ENCODE data around the gene MAML3. TPM values are rescaled to one million over a fixed set of nuclear protein-coding genes. Genes with fewer than 3 reads are reported as not detected.

MAML3 gene
- total RNA-seq, 1 donor from 2014 or later, result 4.3 TPM

- intact Hi-C loops (cut with micrococcal nuclease), result no loop called here
These were observed 134.9 kb downstream of the MAML3 start for GRCh38 chr4:140018931-140019618.

- intact Hi-C loops (cut with micrococcal nuclease), result no loop called here
These were observed 139.7 kb downstream of the MAML3 start for GRCh38 chr4:140014284-140014683.

GRCh38 chr4:140012688-140013486 is 141.1 kb downstream of the MAML3 start:
- intact Hi-C loops (cut with micrococcal nuclease), result loop anchor here (1.0 to 2.0 kb wide), 5 partner anchors 40 to 347 kb away; partner anchors contain the start of gene MAML3

GRCh38 chr4:140005699-140006098 is 148.3 kb downstream of the MAML3 start:
- intact Hi-C loops (cut with micrococcal nuclease), result loop anchor here (5.0 kb wide), 1 partner anchor 1163 kb away; no protein-coding TSS in a partner anchor

GRCh38 chr4:140004922-140005627 is 148.9 kb downstream of the MAML3 start:
- intact Hi-C loops (cut with micrococcal nuclease), result loop anchor here (5.0 kb wide), 1 partner anchor 1163 kb away; no protein-coding TSS in a partner anchor

GRCh38 chr4:140004549-140004895 is 149.5 kb downstream of the MAML3 start:
- intact Hi-C loops (cut with micrococcal nuclease), result no loop called here

- intact Hi-C loops (cut with micrococcal nuclease), result no loop called here
These were observed 150.0 kb downstream of the MAML3 start for GRCh38 chr4:140003876-140004548.

- intact Hi-C loops (cut with micrococcal nuclease), result no loop called here
These were observed 153.8 kb downstream of the MAML3 start for GRCh38 chr4:140000232-140000631.

GRCh38 chr4:139988863-139989765 is 164.9 kb downstream of the MAML3 start:
- intact Hi-C loops (cut with micrococcal nuclease), result no loop called here

GRCh38 chr4:139987502-139987850 is 166.5 kb downstream of the MAML3 start:
- intact Hi-C loops (cut with micrococcal nuclease), result no loop called here

GRCh38 chr4:139986689-139987501 is 167.1 kb downstream of the MAML3 start:
- intact Hi-C loops (cut with micrococcal nuclease), result no loop called here

- intact Hi-C loops (cut with micrococcal nuclease), result no loop called here
These were observed 167.9 kb downstream of the MAML3 start for GRCh38 chr4:139986106-139986505.

GRCh38 chr4:139985401-139985800 is 168.6 kb downstream of the MAML3 start:
- intact Hi-C loops (cut with micrococcal nuclease), result no loop called here

GRCh38 chr4:139984471-139984870 is 169.5 kb downstream of the MAML3 start:
- intact Hi-C loops (cut with micrococcal nuclease), result no loop called here

- intact Hi-C loops (cut with micrococcal nuclease), result no loop called here
These were observed 175.3 kb downstream of the MAML3 start for GRCh38 chr4:139978692-139979091.

- intact Hi-C loops (cut with micrococcal nuclease), result no loop called here
These were observed 176.0 kb downstream of the MAML3 start for GRCh38 chr4:139977838-139978609.

GRCh38 chr4:139975830-139976272 is 178.1 kb downstream of the MAML3 start:
- intact Hi-C loops (cut with micrococcal nuclease), result no loop called here

GRCh38 chr4:139973616-139974015 is 180.4 kb downstream of the MAML3 start:
- intact Hi-C loops (cut with micrococcal nuclease), result no loop called here

- intact Hi-C loops (cut with micrococcal nuclease), result no loop called here
These were observed 181.0 kb downstream of the MAML3 start for GRCh38 chr4:139973015-139973414.
